ENCODE measurements around the gene JAM3. TPM values are rescaled to one million over a fixed set of nuclear protein-coding genes. Genes with fewer than 3 reads are reported as not detected.

The JAM3 gene
- total RNA-seq, 2 donors from 2014 or later, result 35.8 to 41.8 TPM

GRCh38 chr11:134138376-134138775 lies 69.5 kb downstream of the JAM3 start:
- WGBS, 2 experiments (ENCODE audit: insufficient coverage in 1 of 2, insufficient read length in 1 of 2), result 99 to 100% methylated on average over 6 to 9 of the region's 9 CpGs
- no peaks in the 10 kb centered on the region for H3K27me3 ChIP-seq (ENCODE audit: control insufficient read depth, insufficient read depth, low read length, poor library complexity, severe bottlenecking)
- Mint-ChIP-seq H3K4me3 (no peak overlapping the region), H3K4me1 (peaks cover 3% of the 10 kb centered on the region), H3K27me3 (ENCODE audit: insufficient read depth) (no peaks in the 10 kb centered on the region), H3K36me3 (ENCODE audit: low read depth) (peaks cover 43% of the 10 kb centered on the region), H3K9me3 (peaks cover 21% of the 10 kb centered on the region), H3K27ac (no peak overlapping the region)
- H3K9me3 ChIP-seq (ENCODE audit: control insufficient read depth, low read length), result peaks cover 19% of the 10 kb centered on the region
- no peak for DNase-seq
- no peak overlapping the region for H3K4me3 ChIP-seq (ENCODE audit: low read length)
- H3K4me1 ChIP-seq (ENCODE audit: control insufficient read depth, insufficient read depth, low read length), result no peaks in the 10 kb centered on the region
- no peak overlapping the region for H3K27ac ChIP-seq (ENCODE audit: low read depth, low read length)
- TF ChIP-seq, protein P1, sequence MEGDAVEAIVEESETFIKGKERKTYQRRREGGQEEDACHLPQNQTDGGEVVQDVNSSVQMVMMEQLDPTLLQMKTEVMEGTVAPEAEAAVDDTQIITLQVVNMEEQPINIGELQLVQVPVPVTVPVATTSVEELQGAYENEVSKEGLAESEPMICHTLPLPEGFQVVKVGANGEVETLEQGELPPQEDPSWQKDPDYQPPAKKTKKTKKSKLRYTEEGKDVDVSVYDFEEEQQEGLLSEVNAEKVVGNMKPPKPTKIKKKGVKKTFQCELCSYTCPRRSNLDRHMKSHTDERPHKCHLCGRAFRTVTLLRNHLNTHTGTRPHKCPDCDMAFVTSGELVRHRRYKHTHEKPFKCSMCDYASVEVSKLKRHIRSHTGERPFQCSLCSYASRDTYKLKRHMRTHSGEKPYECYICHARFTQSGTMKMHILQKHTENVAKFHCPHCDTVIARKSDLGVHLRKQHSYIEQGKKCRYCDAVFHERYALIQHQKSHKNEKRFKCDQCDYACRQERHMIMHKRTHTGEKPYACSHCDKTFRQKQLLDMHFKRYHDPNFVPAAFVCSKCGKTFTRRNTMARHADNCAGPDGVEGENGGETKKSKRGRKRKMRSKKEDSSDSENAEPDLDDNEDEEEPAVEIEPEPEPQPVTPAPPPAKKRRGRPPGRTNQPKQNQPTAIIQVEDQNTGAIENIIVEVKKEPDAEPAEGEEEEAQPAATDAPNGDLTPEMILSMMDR (conservative IDR thresholded peaks at IDR 0.05), result no peak
- H3K9ac ChIP-seq (ENCODE audit: extremely low read depth, low read length, poor library complexity, severe bottlenecking), result no peak overlapping the region
- peaks cover 23% of the 10 kb centered on the region for H3K36me3 ChIP-seq (ENCODE audit: control insufficient read depth, insufficient read depth, low read length)

GRCh38 chr11:134139303-134139872 lies 70.5 kb downstream of the JAM3 start:
- peak overlapping the region; percentile 36 for H3K27ac Mint-ChIP-seq
- H3K4me1 ChIP-seq (ENCODE audit: control insufficient read depth, insufficient read depth, low read length), result no peaks in the 10 kb centered on the region
- peaks cover 43% of the 10 kb centered on the region for H3K36me3 Mint-ChIP-seq (ENCODE audit: low read depth)
- TF ChIP-seq, protein P1 (conservative IDR thresholded peaks at IDR 0.05), result no peak
- DNase-seq, result no peak
- whole genome bisulfite sequencing, 2 experiments (ENCODE audit: insufficient coverage in 1 of 2, insufficient read length in 1 of 2), result 79 to 87% methylated on average over 7 to 12 of the region's 12 CpGs
- H3K4me1 Mint-ChIP-seq, result peaks cover 3% of the 10 kb centered on the region
- no peak overlapping the region for H3K4me3 ChIP-seq (ENCODE audit: low read length)
- H3K9me3 Mint-ChIP-seq, result peaks cover 24% of the 10 kb centered on the region
- H3K9me3 ChIP-seq (ENCODE audit: control insufficient read depth, low read length), result peaks cover 25% of the 10 kb centered on the region
- H3K27me3 Mint-ChIP-seq (ENCODE audit: insufficient read depth), result no peaks in the 10 kb centered on the region
- H3K27ac ChIP-seq (ENCODE audit: low read depth, low read length), result peak overlapping the region; percentile 19
- no peak overlapping the region for H3K4me3 Mint-ChIP-seq
- no peak overlapping the region for H3K9ac ChIP-seq (ENCODE audit: extremely low read depth, low read length, poor library complexity, severe bottlenecking)
- no peaks in the 10 kb centered on the region for H3K27me3 ChIP-seq (ENCODE audit: control insufficient read depth, insufficient read depth, low read length, poor library complexity, severe bottlenecking)
- peaks cover 34% of the 10 kb centered on the region for H3K36me3 ChIP-seq (ENCODE audit: control insufficient read depth, insufficient read depth, low read length)

DNA sequence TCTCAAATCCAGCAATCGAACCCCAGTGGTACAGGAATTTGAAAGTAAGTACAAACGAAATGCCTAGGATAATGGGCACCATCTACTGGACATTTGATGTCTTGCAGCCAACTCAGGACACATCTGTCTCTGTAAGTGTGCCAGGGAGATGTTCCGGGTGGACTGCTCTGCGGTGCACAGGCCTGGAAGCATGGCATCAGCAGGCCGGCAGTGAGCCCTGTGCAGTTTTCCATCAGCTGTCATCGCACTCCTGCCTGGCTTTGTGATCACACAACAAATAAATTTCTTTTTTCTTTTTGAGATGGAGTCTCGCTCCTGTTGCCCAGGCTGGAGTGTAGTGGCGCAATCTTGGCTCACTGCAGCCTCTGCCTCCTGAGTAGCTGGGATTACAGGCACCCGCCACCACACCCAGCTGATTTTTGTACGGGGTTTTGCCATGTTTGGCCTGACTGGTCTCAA lies 71.0 kb downstream of the JAM3 start:
- Histone ChIP-seq H3K9ac (ENCODE audit: extremely low read depth, low read length, poor library complexity, severe bottlenecking) (no peak overlapping the region), H3K27ac (ENCODE audit: low read depth, low read length) (no peak overlapping the region), H3K9me3 (ENCODE audit: control insufficient read depth, low read length) (peaks cover 27% of the 10 kb centered on the region), H3K4me3 (ENCODE audit: low read length) (no peak overlapping the region), H3K36me3 (ENCODE audit: control insufficient read depth, insufficient read depth, low read length) (peaks cover 39% of the 10 kb centered on the region), H3K27me3 (ENCODE audit: control insufficient read depth, insufficient read depth, low read length, poor library complexity, severe bottlenecking) (no peaks in the 10 kb centered on the region), H3K4me1 (ENCODE audit: control insufficient read depth, insufficient read depth, low read length) (no peaks in the 10 kb centered on the region)
- Mint-ChIP-seq H3K27me3 (ENCODE audit: insufficient read depth) (no peaks in the 10 kb centered on the region), H3K4me3 (no peak overlapping the region), H3K4me1 (peaks cover 3% of the 10 kb centered on the region), H3K36me3 (ENCODE audit: low read depth) (peaks cover 45% of the 10 kb centered on the region), H3K9me3 (peaks cover 22% of the 10 kb centered on the region), H3K27ac (no peak overlapping the region)
- WGBS, 2 experiments (ENCODE audit: insufficient coverage in 1 of 2, insufficient read length in 1 of 2), result 81 to 85% methylated on average over 3 to 10 of the region's 10 CpGs
- peak; percentile 85 for DNase-seq
- TF ChIP-seq, protein P1 (conservative IDR thresholded peaks at IDR 0.05), result peak; percentile 84

All from endodermal cell (in vitro differentiated cells).